ENCODE results near the gene RACK1. TPM values are rescaled to one million over a fixed set of nuclear protein-coding genes. Genes with fewer than 3 reads are reported as not detected.

RACK1 gene
- total and polyA plus RNA-seq, 10 donors = 1,202 to 3,598 (median 2,333) TPM

DNA sequence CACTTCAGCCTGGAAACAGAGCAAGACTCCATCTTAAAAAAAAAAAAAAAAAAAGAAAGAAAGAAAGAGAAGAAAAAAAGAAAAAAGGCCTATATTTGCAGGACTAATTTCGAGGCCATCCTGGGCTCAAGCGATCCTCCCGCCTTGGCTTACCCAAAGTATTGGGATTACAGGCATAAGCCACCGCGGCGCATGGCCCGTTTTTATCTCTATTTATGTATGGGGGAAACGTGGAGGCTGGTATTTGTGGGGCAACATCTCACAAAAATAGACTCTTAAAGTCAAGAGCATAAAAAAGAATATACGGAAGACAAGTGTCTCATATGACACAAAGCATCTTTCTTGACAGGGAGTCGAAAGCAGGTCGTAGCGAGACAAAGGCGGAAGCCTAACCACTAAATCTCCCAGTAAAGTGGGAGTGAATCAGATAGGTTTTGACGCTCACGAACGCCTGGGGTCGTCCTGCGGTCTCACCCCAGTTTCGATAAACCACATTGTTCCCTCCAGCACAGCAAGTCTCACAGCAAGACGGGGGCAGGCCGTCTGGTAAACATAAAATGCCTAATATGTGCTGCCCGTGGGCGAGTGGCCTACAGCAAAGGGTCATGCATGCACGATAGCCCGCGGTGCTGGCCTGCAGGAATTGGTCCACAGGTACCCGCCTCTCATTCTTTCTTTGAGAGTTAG lies 22.5 kb downstream of the RACK1 start:
- Histone ChIP-seq H3K9me3 (no peaks in the 10 kb centered on the region), H3K27ac (peak overlapping the region; percentile 92 to 99 (median 97)), H3K4me3 (peak overlapping the region in 7 of 8 donors; percentile 68 to 96 (median 71)), H3K27me3 (replicated peaks in 1 of 7) (peaks cover 0 to 12% (median 0%) of the 10 kb centered on the region in 7 donors), H3K4me1 (peaks cover 10 to 85% (median 64%) of the 10 kb centered on the region in 6 donors), H3K36me3 (no peaks in the 10 kb centered on the region)
- intact Hi-C loops (cut with DNase I; ENCODE audit: low total_unique reads) = no loop called here
- TF ChIP-seq, protein P1, sequence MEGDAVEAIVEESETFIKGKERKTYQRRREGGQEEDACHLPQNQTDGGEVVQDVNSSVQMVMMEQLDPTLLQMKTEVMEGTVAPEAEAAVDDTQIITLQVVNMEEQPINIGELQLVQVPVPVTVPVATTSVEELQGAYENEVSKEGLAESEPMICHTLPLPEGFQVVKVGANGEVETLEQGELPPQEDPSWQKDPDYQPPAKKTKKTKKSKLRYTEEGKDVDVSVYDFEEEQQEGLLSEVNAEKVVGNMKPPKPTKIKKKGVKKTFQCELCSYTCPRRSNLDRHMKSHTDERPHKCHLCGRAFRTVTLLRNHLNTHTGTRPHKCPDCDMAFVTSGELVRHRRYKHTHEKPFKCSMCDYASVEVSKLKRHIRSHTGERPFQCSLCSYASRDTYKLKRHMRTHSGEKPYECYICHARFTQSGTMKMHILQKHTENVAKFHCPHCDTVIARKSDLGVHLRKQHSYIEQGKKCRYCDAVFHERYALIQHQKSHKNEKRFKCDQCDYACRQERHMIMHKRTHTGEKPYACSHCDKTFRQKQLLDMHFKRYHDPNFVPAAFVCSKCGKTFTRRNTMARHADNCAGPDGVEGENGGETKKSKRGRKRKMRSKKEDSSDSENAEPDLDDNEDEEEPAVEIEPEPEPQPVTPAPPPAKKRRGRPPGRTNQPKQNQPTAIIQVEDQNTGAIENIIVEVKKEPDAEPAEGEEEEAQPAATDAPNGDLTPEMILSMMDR (IDR thresholded peaks at IDR 0.05 in 8 of 11, conservative IDR thresholded peaks at IDR 0.05 in 3 of 11) = no peak
- TF ChIP-seq POLR2A (IDR thresholded peaks at IDR 0.05) = no peak
- no peak for TF ChIP-seq POLR2AphosphoS5 (IDR thresholded peaks at IDR 0.05)
- 52 to 66% (median 57%) methylated on average over 27 of the region's 27 CpGs for WGBS, 5 donors
- peak; percentile 84 for DNase-seq

DNA sequence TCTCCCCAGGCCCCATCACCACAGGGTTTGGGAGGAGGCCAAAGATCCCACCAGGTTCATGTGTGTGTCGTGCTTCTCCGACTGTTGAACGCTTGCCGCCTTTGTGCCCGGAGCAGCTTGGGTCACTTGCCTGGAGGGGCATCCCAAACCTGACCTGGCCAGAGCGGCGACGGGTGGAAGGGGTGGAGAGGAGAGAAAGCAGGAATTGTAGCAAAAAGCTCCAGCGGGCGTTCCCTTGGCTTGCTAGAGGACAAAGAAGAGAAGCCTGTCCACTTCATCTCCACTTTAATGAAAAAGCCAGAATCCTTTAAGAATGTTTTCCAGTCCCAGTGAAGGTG lies 23.6 kb downstream of the RACK1 start:
- DNase-seq = no peak
- intact Hi-C loops (cut with DNase I; ENCODE audit: low total_unique reads) = no loop called here
- Histone ChIP-seq H3K27me3 (replicated peaks in 1 of 7) (peaks cover 0 to 12% (median 0%) of the 10 kb centered on the region in 7 donors), H3K36me3 (no peaks in the 10 kb centered on the region), H3K4me3 (no peak overlapping the region), H3K4me1 (peaks cover 10 to 79% (median 58%) of the 10 kb centered on the region in 6 donors), H3K27ac (no peak overlapping the region), H3K9me3 (no peaks in the 10 kb centered on the region)
- 95 to 98% (median 95%) methylated on average over 10 of the region's 10 CpGs for WGBS, 5 donors
- TF ChIP-seq POLR2AphosphoS5 (IDR thresholded peaks at IDR 0.05) = no peak
- TF ChIP-seq, protein P1 (IDR thresholded peaks at IDR 0.05 in 8 of 11, conservative IDR thresholded peaks at IDR 0.05 in 3 of 11) = no peak
- TF ChIP-seq POLR2A (IDR thresholded peaks at IDR 0.05) = no peak

DNA sequence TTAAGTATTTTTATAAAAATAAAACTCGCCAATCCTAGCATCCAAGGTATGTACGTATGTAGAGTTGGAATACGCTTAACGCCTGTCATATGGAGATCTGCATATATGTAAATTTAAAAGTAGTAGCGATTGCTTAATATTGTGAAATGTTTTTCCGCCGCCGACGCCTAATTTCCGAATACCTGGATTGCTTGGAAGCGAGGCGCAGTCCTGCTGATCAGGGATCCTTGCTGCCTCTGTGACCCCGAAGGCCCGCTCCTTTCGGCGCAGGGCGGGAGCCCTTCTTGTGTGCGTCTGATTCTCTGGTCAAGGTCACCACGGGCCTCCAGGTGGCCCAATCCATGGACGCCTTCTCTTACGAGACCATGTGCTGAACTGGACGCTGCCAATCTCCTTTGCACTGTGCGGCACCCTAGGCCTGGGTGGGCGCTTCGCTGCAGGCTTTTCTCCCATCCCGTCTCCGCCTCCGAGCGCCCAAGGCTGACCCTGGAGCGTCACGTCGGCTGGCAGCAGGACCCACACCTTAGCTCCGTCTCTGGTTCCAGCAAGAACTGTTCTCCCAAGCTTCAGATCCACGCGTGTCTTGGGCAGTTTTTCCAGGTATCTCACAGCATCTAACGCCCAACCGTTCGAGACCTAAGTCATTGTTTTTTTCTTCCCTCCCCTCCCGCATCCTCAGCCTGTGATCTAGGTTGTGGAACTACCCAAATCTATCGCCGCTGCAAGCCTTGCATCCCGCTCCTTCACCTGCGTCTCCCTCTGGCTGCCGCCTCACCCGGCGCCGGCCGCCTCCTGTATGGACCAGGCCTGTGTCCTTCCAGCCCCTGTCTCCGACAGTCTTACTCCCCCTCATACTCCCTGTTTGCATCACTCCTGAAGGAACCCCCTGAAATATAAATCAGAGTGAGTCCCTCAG lies 24.2 kb downstream of the RACK1 start:
- Histone ChIP-seq H3K4me1 (peaks cover 8 to 73% (median 52%) of the 10 kb centered on the region in 6 donors), H3K9me3 (no peaks in the 10 kb centered on the region), H3K36me3 (no peaks in the 10 kb centered on the region), H3K27me3 (replicated peaks in 1 of 7) (peaks cover 0 to 12% (median 0%) of the 10 kb centered on the region in 7 donors), H3K27ac (no peak overlapping the region), H3K4me3 (no peak overlapping the region)
- 71 to 82% (median 81%) methylated on average over 49 of the region's 49 CpGs for WGBS, 5 donors
- TF ChIP-seq POLR2AphosphoS5 (IDR thresholded peaks at IDR 0.05) = no peak
- TF ChIP-seq POLR2A (IDR thresholded peaks at IDR 0.05) = no peak
- TF ChIP-seq, protein P1 (IDR thresholded peaks at IDR 0.05 in 8 of 11, conservative IDR thresholded peaks at IDR 0.05 in 3 of 11) = no peak
- intact Hi-C loops (cut with DNase I; ENCODE audit: low total_unique reads) = no loop called here
- DNase-seq = no peak

DNA sequence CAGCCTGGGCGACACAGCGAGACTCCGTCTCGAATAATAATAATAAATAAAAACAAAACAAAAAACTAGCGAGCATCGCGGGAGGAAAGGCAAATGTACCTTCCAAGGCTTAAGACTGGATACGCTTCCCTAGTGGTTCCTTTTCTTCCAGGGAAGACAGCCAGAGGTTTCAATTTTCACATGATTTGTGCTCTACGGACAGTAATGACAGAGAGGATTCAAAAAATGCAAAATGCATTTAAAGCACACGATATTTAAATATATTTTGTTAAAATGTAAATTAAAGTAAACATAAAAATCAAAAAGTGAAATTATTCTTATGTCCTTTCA lies 24.9 kb downstream of the RACK1 start:
- Histone ChIP-seq H3K4me1 (peaks cover 8 to 66% (median 47%) of the 10 kb centered on the region in 6 donors), H3K9me3 (no peaks in the 10 kb centered on the region), H3K36me3 (no peaks in the 10 kb centered on the region), H3K27ac (peak overlapping the region; percentile 18 to 90 (median 76)), H3K27me3 (replicated peaks in 1 of 7) (peaks cover 0 to 12% (median 0%) of the 10 kb centered on the region in 7 donors), H3K4me3 (peak overlapping the region in 7 of 8 donors; percentile 13 to 71 (median 53))
- WGBS, 5 donors = 33 to 38% (median 36%) methylated on average over 10 of the region's 10 CpGs
- TF ChIP-seq POLR2AphosphoS5 (IDR thresholded peaks at IDR 0.05) = no peak
- no peak for TF ChIP-seq POLR2A (IDR thresholded peaks at IDR 0.05)
- TF ChIP-seq, protein P1 (IDR thresholded peaks at IDR 0.05 in 8 of 11, conservative IDR thresholded peaks at IDR 0.05 in 3 of 11) = no peak
- intact Hi-C loops (cut with DNase I; ENCODE audit: low total_unique reads) = no loop called here
- DNase-seq = no peak

All from spleen (tissue), 11 donors.